Esophagus muscularis mucosa (tissue), 4 donors: Measurements from ENCODE around the gene XRCC1. TPM values are rescaled to one million over a fixed set of nuclear protein-coding genes. Genes with fewer than 3 reads are reported as not detected.
A peak's percentile ranks its signal among the peaks of the same experiment; 100 is the strongest.

Experiments used
- DNase-seq: peaks from one replicate; pipeline ENCODE4 v3.0.0-alpha.2; 2017; ENCODE audit errors: extremely low spot score
- H3K27ac ChIP-seq, 4 donors: fragments of 200-600 bp; sonication (generic); replicated peaks in 1 of 4; 1 replicate in 3 of 4; 2 replicates in 1 of 4; pipeline ENCODE4 v1.5.1; 2016 to 2019; ENCODE audit warnings: mild to moderate bottlenecking in 1 of 4
- H3K27me3 ChIP-seq, 4 donors: fragments of 200-600 bp; sonication (generic); one replicate each; pipeline versions ENCODE4 v1.5.1 to v1.6.0; 2016 to 2019
- H3K36me3 ChIP-seq, 4 donors: fragments of 200-600 bp; sonication (generic); one replicate each; pipeline ENCODE4 v1.5.1; 2016 to 2019
- H3K4me1 ChIP-seq, 4 donors: fragments of 200-600 bp; sonication (generic); one replicate each; pipeline ENCODE4 v1.5.1; 2016 to 2019
- H3K4me3 ChIP-seq, 4 donors: fragments of 200-600 bp; sonication (generic); 1 replicate in 2 of 4; 2 replicates in 2 of 4; pipeline ENCODE4 v1.5.1; 2016 to 2019; ENCODE audit warnings: mild to moderate bottlenecking in 4 of 4, moderate library complexity in 1 of 4
- H3K9me3 ChIP-seq, 4 donors: fragments of 200-600 bp; sonication (generic); 1 replicate in 3 of 4; 2 replicates in 1 of 4; pipeline ENCODE4 v1.5.1; 2016 to 2019
- EP300 ChIP-seq: sonication (generic); formaldehyde crosslinking; IDR thresholded peaks from one replicate; pipeline ENCODE4 v1.6.1; 2017; ENCODE audit warnings: antibody characterized with exemption
- POLR2A ChIP-seq: fragments of 450-650 bp; IDR thresholded peaks from one replicate; pipeline ENCODE4 v1.6.1; 2017; ENCODE audit warnings: antibody characterized with exemption, moderate library complexity, mild to moderate bottlenecking, low read depth
- POLR2AphosphoS5 ChIP-seq, 2 donors: sonication (generic); formaldehyde crosslinking; IDR thresholded peaks; one replicate each; pipeline ENCODE4 v1.6.1; 2017; ENCODE audit warnings: antibody characterized with exemption in 2 of 2
- WGBS: methylation state at CpG from one replicate; pipeline ENCODE4 v1.1.5; 2018; 5-methylcytosine and 5-hydroxymethylcytosine counted together
- intact Hi-C: fragments of 100-400 bp; cut with DNase I; formaldehyde crosslinking; loops from one replicate; pipeline ENCODE4 v1.15.1; 2023
- total RNA-seq, 4 donors: library from RNA; depleted of rRNA; stranded (reverse); fragments of >200 nt; gene quantifications; one replicate each; pipeline versions ENCODE4 v1.1.0 to v1.2.1, GENCODE V29; 2016
- TF ChIP-seq, protein P1 (sequence below), 3 experiments: fragments of 200-600 bp in 2 of 3; fragments of 450-650 bp in 1 of 3; sonication (generic) in 2 of 3; IDR thresholded peaks; one replicate each; pipeline ENCODE4 v1.5.1; 2017 to 2019; ENCODE audit warnings: antibody characterized with exemption in 3 of 3, mild to moderate bottlenecking in 2 of 3, moderate library complexity in 1 of 3

Gene XRCC1
- total RNA-seq, 4 donors from 2014 or later, result 21.2 to 27.2 (median 24.4) TPM

- TF ChIP-seq POLR2A, result no peak
- TF ChIP-seq EP300, result no peak
- TF ChIP-seq POLR2AphosphoS5 (IDR thresholded peaks at IDR 0.05), result no peak
- TF ChIP-seq, protein P1, sequence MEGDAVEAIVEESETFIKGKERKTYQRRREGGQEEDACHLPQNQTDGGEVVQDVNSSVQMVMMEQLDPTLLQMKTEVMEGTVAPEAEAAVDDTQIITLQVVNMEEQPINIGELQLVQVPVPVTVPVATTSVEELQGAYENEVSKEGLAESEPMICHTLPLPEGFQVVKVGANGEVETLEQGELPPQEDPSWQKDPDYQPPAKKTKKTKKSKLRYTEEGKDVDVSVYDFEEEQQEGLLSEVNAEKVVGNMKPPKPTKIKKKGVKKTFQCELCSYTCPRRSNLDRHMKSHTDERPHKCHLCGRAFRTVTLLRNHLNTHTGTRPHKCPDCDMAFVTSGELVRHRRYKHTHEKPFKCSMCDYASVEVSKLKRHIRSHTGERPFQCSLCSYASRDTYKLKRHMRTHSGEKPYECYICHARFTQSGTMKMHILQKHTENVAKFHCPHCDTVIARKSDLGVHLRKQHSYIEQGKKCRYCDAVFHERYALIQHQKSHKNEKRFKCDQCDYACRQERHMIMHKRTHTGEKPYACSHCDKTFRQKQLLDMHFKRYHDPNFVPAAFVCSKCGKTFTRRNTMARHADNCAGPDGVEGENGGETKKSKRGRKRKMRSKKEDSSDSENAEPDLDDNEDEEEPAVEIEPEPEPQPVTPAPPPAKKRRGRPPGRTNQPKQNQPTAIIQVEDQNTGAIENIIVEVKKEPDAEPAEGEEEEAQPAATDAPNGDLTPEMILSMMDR (IDR thresholded peaks at IDR 0.05), result no peak
- Histone ChIP-seq H3K27me3 (no peaks in the 10 kb centered on the region), H3K27ac (no peak overlapping the region), H3K9me3 (no peaks in the 10 kb centered on the region), H3K36me3 (peaks cover 0 to 30% (median 21%) of the 10 kb centered on the region in 4 donors), H3K4me3 (peak overlapping the region in 2 of 4 donors; percentile 5 to 24), H3K4me1 (peaks cover 14 to 39% (median 29%) of the 10 kb centered on the region in 4 donors)
- no peak for DNase-seq
- intact Hi-C loops, result loop anchor here (5.0 kb wide), 1 partner anchor 40 kb away; no protein-coding TSS in a partner anchor
- WGBS, result 63% methylated on average over 29 of the region's 43 CpGs
Observed at GRCh38 chr19:43501661-43502418, 73.5 kb downstream of the XRCC1 start.

- Histone ChIP-seq H3K27me3 (no peaks in the 10 kb centered on the region), H3K27ac (no peak overlapping the region), H3K36me3 (peaks cover 7 to 51% (median 37%) of the 10 kb centered on the region in 4 donors), H3K4me1 (peaks cover 7 to 29% (median 21%) of the 10 kb centered on the region in 4 donors), H3K4me3 (no peak overlapping the region), H3K9me3 (no peaks in the 10 kb centered on the region)
- intact Hi-C loops, result no loop called here
- DNase-seq, result no peak
- no peak for TF ChIP-seq POLR2AphosphoS5 (IDR thresholded peaks at IDR 0.05)
- TF ChIP-seq, protein P1 (IDR thresholded peaks at IDR 0.05), result no peak
- TF ChIP-seq EP300, result no peak
- TF ChIP-seq POLR2A, result no peak
- 84% methylated on average over 3 of the region's 3 CpGs for WGBS
Observed at GRCh38 chr19:43499042-43499441, 76.3 kb downstream of the XRCC1 start.

DNA sequence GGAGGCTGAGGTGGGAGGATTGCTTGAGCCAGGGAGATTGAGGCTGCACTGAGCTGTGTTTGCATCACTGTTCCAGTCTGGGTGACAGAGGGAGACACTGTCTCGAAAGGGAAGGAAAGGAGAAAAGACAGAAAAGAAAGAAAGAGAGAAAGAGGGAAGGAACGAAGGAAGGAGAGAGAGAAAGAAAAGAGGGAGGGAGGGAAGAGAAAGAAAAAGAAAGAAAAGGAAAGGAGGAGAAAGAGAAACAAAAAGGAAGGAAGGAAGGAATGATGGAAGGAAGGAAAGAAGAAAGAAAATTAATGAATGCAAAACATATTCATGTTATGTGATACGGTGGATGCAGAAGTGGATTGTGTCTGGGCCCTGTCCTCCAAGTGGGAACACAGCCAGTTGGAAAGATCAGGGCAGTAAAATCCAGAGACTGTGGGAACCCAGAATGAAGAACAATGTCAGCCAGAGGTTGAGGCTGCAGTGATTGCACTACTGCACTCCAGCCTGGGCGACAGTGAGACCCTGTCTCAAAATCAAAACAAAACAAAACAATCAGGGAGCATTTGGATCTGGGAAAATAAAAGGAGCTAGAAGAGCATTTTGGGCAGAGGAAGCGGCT is 77.0 kb downstream of the XRCC1 start:
- DNase-seq, result no peak
- Histone ChIP-seq H3K27ac (no peak overlapping the region), H3K36me3 (peaks cover 7 to 54% (median 38%) of the 10 kb centered on the region in 4 donors), H3K4me3 (no peak overlapping the region), H3K9me3 (no peaks in the 10 kb centered on the region), H3K4me1 (peaks cover 5 to 28% (median 19%) of the 10 kb centered on the region in 4 donors), H3K27me3 (no peaks in the 10 kb centered on the region)
- intact Hi-C loops, result no loop called here
- 67% methylated on average over 5 of the region's 5 CpGs for WGBS
- no peak for TF ChIP-seq EP300
- no peak for TF ChIP-seq POLR2A
- TF ChIP-seq, protein P1 (IDR thresholded peaks at IDR 0.05), result no peak
- no peak for TF ChIP-seq POLR2AphosphoS5 (IDR thresholded peaks at IDR 0.05)

DNA sequence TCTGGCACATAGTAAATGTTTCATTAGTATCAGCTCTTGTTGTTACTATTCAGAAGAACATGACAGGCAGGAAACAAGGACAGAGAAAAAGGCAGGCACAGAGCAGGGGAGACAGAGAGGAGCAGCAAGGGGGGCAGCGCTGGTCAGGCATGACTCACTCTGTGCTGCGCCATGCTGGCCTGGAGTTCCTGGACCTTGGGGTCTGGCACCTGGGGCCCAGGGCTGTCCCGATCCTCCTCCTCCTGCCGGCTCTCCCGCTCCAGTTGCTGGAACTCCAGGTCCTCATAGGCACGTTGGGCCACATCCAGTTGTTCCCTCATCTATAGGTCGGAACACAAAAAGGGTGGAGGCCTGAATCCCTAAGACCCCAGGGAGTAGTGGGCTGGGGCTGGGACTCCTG is 78.4 kb downstream of the XRCC1 start:
- no peak overlapping the region for H3K27ac ChIP-seq
- WGBS, result 96% methylated on average over 7 of the region's 7 CpGs
- TF ChIP-seq POLR2A, result no peak
- TF ChIP-seq EP300, result no peak
- no peak for TF ChIP-seq POLR2AphosphoS5 (IDR thresholded peaks at IDR 0.05)
- TF ChIP-seq, protein P1 (IDR thresholded peaks at IDR 0.05), result no peak
- H3K27me3 ChIP-seq, result no peaks in the 10 kb centered on the region
- no peak overlapping the region for H3K4me3 ChIP-seq
- intact Hi-C loops, result no loop called here
- H3K4me1 ChIP-seq, result peaks cover 0 to 15% (median 5%) of the 10 kb centered on the region in 4 donors
- H3K9me3 ChIP-seq, result no peaks in the 10 kb centered on the region
- peaks cover 7 to 60% (median 38%) of the 10 kb centered on the region in 4 donors for H3K36me3 ChIP-seq
- no peak for DNase-seq
